Glomerular endothelial cell (primary cell): ENCODE measurements around the gene KDM6B. TPM values are rescaled to one million over a fixed set of nuclear protein-coding genes. Genes with fewer than 3 reads are reported as not detected.

Experiments
- DNase-seq: peaks from one replicate; pipeline ENCODE4 v3.0.0-alpha.2; 2011; ENCODE audit warnings: low read depth, low spot score; ENCODE audit errors: extremely low read depth
- total RNA-seq: library from RNA; depleted of rRNA; stranded (reverse); fragments of >200 nt; gene quantifications from 2 replicates; pipeline ENCODE4 v1.2.3, GENCODE V29; 2015

KDM6B gene
- total RNA-seq, 1 donor from 2014 or later, result 16.3 TPM

DNA sequence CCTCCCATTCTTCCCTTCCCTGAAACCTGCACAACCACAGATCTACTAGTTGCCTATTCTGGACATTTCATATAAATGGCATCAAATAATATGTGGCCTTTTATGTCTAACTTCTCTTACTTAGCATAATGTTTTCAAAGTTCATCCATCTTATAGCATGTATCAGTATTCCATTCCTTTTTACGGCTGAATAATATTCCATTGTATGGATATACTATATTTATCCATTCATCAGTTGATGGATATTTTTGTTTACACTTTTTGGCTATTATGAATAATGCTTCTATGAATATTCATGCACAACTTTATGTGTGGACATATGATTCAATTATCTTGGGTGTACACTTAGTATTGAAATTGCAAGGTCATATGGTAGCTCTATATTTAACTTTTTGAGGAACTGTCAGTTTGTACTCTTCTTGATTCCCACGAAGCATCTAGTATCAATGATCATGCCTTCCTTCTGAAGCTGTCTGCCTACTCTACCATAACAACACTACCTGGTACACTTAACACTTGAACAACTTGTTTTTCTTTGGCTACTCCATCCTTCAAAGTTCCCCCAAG lies 41.9 kb downstream of the KDM6B start:
- DNase-seq, result no peak

- no peak for DNase-seq
Observed at GRCh38 chr17:7878234-7878633, 44.2 kb downstream of the KDM6B start.

- no peak for DNase-seq
Observed at GRCh38 chr17:7880076-7880868, 46.3 kb downstream of the KDM6B start.

DNA sequence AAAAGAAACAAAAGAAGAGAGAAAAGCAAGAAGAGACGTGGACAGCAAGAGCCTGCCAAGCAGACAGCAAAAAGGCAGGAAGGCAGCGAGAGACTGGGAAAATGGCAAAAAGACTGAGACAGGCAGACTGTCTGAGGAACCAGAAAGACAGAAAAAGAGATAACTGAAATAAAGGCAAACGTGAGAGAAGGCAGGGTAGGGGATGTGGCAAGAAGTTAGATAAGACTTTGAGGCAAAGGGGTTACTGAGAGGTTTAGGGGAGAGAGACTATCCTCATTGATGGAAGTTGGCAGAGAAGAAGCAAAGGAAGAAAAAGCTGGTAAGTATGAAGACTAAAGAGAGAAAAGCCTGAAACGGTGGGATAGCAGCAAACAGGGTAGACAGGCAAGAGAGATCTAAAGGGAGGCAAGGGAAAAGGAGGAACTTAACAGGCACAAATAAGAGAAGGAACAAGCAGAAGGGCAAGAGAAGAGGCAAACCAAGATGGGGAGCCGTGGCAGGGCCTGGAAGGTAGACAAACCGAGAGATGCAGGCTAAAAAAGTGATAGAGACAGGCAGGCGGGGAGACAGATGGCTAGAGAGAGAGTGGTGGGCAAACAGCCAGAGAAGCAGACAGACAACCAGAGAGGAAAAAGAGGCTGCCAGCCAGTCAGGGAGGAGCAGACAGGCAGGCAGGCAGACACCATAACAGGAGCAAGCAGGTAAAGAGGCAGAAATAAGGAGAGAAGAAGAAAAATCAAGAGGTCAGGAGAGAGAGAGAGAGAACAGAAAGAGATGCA lies 47.4 kb downstream of the KDM6B start:
- DNase-seq, result no peak

DNA sequence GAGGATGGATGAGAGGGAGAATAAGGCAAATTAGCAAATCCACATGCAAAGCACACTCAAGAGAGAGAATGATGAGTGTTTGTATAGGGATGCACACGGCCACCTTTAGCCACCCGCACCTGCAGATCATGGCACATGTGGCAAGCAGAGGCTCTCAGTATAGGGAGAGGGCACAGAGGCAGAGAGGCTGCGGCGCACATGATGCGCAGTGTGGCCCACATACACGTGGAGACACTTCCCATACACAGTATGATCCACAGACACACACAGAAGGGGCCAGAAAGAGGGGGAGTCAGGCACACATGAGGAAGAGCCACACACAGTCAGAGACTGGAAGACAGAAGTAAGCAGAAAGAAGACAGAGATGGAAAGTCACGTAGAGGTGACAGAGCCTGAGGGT lies 48.1 kb downstream of the KDM6B start:
- no peak for DNase-seq

- DNase-seq, result no peak
Observed at GRCh38 chr17:7882629-7883028, 48.6 kb downstream of the KDM6B start.

Other genes starting within 250 kb of the KDM6B start
- not detected in 2 replicates for gene SOX15, start 244.1 kb upstream of the KDM6B start, total RNA-seq
- 32.4 and 35.4 TPM in 2 replicates for gene FXR2, start 219.3 kb upstream of the KDM6B start, total RNA-seq
- 42.6 and 47.6 TPM in 2 replicates for gene SAT2, start 206.4 kb upstream of the KDM6B start, total RNA-seq
- 0.58 TPM in 1 of 2 replicates, not detected in the other for gene SHBG, start 204.1 kb upstream of the KDM6B start, total RNA-seq
- not detected in 2 replicates for gene ATP1B2, start 183.3 kb upstream of the KDM6B start, total RNA-seq
- 87.9 and 94.8 TPM in 2 replicates for gene TP53, start 146.7 kb upstream of the KDM6B start, total RNA-seq
- 5.5 and 9.3 TPM in 2 replicates for gene WRAP53, start 145.7 kb upstream of the KDM6B start, total RNA-seq
- 0.87 and 2.1 TPM in 2 replicates for gene EFNB3, start 129.0 kb upstream of the KDM6B start, total RNA-seq
- gene DNAH2, start 116.5 kb upstream of the KDM6B start, total RNA-seq, result not detected in 2 replicates
- 24.8 and 46.8 TPM in 2 replicates for gene TMEM88, start 20.8 kb downstream of the KDM6B start, total RNA-seq
- 96.0 and 138 TPM in 2 replicates for gene NAA38, start 23.3 kb downstream of the KDM6B start, total RNA-seq
- gene CYB5D1, start 23.8 kb downstream of the KDM6B start, total RNA-seq, result 2.7 and 5.8 TPM in 2 replicates
- gene CHD3, start 54.6 kb downstream of the KDM6B start, total RNA-seq, result 66.5 and 142 TPM in 2 replicates
- gene RNF227, start 82.1 kb downstream of the KDM6B start, total RNA-seq, result 0.64 and 1.2 TPM in 2 replicates
- gene KCNAB3, start 95.6 kb downstream of the KDM6B start, total RNA-seq, result 0.12 and 2.1 TPM in 2 replicates
- gene TRAPPC1, start 97.7 kb downstream of the KDM6B start, total RNA-seq, result 100 and 142 TPM in 2 replicates
- gene CNTROB, start 98.0 kb downstream of the KDM6B start, total RNA-seq, result 16.7 and 18.7 TPM in 2 replicates
- not detected in 2 replicates for gene GUCY2D, start 168.4 kb downstream of the KDM6B start, total RNA-seq
- not detected in 2 replicates for gene ALOX15B, start 204.8 kb downstream of the KDM6B start, total RNA-seq